Keratinocyte (primary cell): ENCODE data around the gene AHSP. TPM values are rescaled to one million over a fixed set of nuclear protein-coding genes. Genes with fewer than 3 reads are reported as not detected.

ENCODE experiments used
- DNase-seq: peaks from one replicate; pipeline ENCODE4 v3.0.0-alpha.2; 2011; ENCODE audit warnings: low read depth, missing footprints, low spot score
- FAIRE-seq: peaks from 2 replicates; lab custom pipeline; 2011; peaks lifted over from hg19 to GRCh38; lab: Jason Lieb, UNC
- H2AFZ ChIP-seq: 2 replicates; pipeline ENCODE4 v1.6.0; 2012; ENCODE audit warnings: low read length, control low read depth, inconsistent platforms; ENCODE audit not compliant: control insufficient read depth
- H3K27ac ChIP-seq: 2 replicates; pipeline ENCODE4 v1.5.1; 2011; ENCODE audit warnings: low read length; ENCODE audit not compliant: control insufficient read depth, insufficient read depth
- H3K27me3 ChIP-seq: 3 replicates; pipeline ENCODE4 v1.6.0; 2011; ENCODE audit warnings: low read length; ENCODE audit not compliant: control insufficient read depth, insufficient read depth; ENCODE audit errors: extremely low read depth
- H3K36me3 ChIP-seq, 2 experiments: 2 replicates in 1 of 2; 3 replicates in 1 of 2; pipeline ENCODE4 v1.5.1; 2011; ENCODE audit warnings: low read length in 2 of 2, mild to moderate bottlenecking in 1 of 2; ENCODE audit not compliant: control insufficient read depth in 2 of 2, insufficient read depth in 2 of 2; ENCODE audit errors: extremely low read depth in 1 of 2
- H3K4me1 ChIP-seq: 3 replicates; pipeline ENCODE4 v1.5.1; 2011; ENCODE audit warnings: low read length; ENCODE audit not compliant: control insufficient read depth, insufficient read depth; ENCODE audit errors: extremely low read depth
- H3K4me2 ChIP-seq: 3 replicates; pipeline ENCODE4 v1.6.0; 2011; ENCODE audit warnings: low read depth, low read length; ENCODE audit not compliant: control insufficient read depth, insufficient read depth; ENCODE audit errors: extremely low read depth
- H3K4me3 ChIP-seq, 3 experiments: fragments of 200-600 bp in 1 of 3; sonication (generic) in 1 of 3; 2 replicates in 2 of 3; 3 replicates in 1 of 3; pipeline ENCODE4 v1.5.1; 2011 to 2016; ENCODE audit warnings: low read length in 3 of 3, mild to moderate bottlenecking in 3 of 3, control low read depth in 2 of 3, inconsistent platforms in 1 of 3, low read depth in 1 of 3, mixed read lengths in 1 of 3, mixed run types in 1 of 3, moderate library complexity in 1 of 3; ENCODE audit not compliant: control insufficient read depth in 2 of 3, insufficient read depth in 2 of 3; ENCODE audit errors: extremely low read depth in 1 of 3
- H3K79me2 ChIP-seq: 2 replicates; pipeline ENCODE4 v1.6.0; 2012; ENCODE audit warnings: low read length; ENCODE audit not compliant: control insufficient read depth, insufficient read depth
- H3K9ac ChIP-seq: 3 replicates; pipeline ENCODE4 v1.6.0; 2011; ENCODE audit warnings: low read length; ENCODE audit not compliant: control insufficient read depth, insufficient read depth; ENCODE audit errors: extremely low read depth
- H3K9me1 ChIP-seq: 3 replicates; pipeline ENCODE4 v1.6.0; 2011; ENCODE audit warnings: low read length; ENCODE audit not compliant: control insufficient read depth, insufficient read depth; ENCODE audit errors: extremely low read depth
- H3K9me3 ChIP-seq: 2 replicates; pipeline ENCODE4 v1.5.1; 2012; ENCODE audit warnings: low read depth, low read length; ENCODE audit not compliant: control insufficient read depth
- H4K20me1 ChIP-seq: 3 replicates; pipeline ENCODE4 v1.6.0; 2011; ENCODE audit warnings: low read length; ENCODE audit not compliant: control insufficient read depth, insufficient read depth; ENCODE audit errors: extremely low read depth
- CTCF ChIP-seq, 3 experiments: IDR thresholded peaks in 1 of 3; conservative IDR thresholded peaks in 1 of 3; optimal IDR thresholded peaks in 1 of 3; 2 replicates in 2 of 3; 3 replicates in 1 of 3; pipeline versions ENCODE3 to v1.5.1; 2011; ENCODE audit warnings: low read length in 3 of 3, mild to moderate bottlenecking in 3 of 3, moderate library complexity in 2 of 3, control low read depth in 1 of 3, inconsistent platforms in 1 of 3; ENCODE audit not compliant: insufficient read depth in 2 of 3; ENCODE audit errors: extremely low read depth in 1 of 3
- EZH2 ChIP-seq: IDR thresholded peaks from one replicate; pipeline ENCODE4 v1.6.1; 2012; ENCODE audit warnings: inconsistent platforms, mild to moderate bottlenecking, low read length, moderate library complexity
- dilution Hi-C: fragments of 300-500 bp; cut with MboI; formaldehyde crosslinking; loops from one replicate; pipeline ENCODE4 v1.7.0; 2020; ENCODE audit warnings: low sequenced_read_pairs; ENCODE audit not compliant: extremely low pct_ligation_motif_present
- polyA plus RNA-seq, 5 experiments: library from polyadenylated mRNA; depleted of rRNA in 3 of 5; stranded (reverse) in 3 of 5; stranded (forward) in 1 of 5; unstranded in 1 of 5; fragments of >200 nt; gene quantifications; 1 replicate in 1 of 5; 2 replicates in 3 of 5; 3 replicates in 1 of 5; pipeline versions ENCODE4 v1.2.1 to v1.2.3, GENCODE V29; 2011 to 2012; ENCODE audit warnings: missing spikeins in 2 of 5, low read depth in 1 of 5, low replicate concordance in 1 of 5

AHSP gene
- polyA plus RNA-seq, 1 donor (not counting 4 experiments of a cell fraction or from before 2014, with no cell fraction given), result not detected

DNA sequence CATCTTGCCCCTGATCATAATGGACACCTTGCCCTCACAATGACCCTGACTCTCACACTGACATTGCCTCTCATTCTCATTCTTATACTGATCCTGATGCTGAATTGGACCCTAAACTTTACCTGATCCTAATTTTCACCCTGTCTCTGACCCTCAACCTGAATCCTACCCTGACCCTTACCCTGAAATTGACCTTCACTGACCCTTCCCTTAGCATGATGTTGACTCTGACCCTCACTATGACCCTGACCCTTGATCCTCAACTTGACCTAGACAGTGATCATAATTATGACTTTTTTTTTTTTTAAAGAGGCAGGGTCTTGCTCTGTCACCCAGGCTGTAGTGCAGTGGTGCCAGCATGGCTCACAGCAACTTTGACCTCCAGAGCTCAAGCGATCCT lies 3.4 kb downstream of the AHSP start:
- Histone ChIP-seq H3K4me1 (no peaks in the 10 kb centered on the region), H3K36me3 (no peaks in the 10 kb centered on the region), H3K27ac (no peak overlapping the region), H3K9me1 (no peaks in the 10 kb centered on the region), H3K4me2 (no peak overlapping the region), H3K27me3 (peaks cover 27% of the 10 kb centered on the region), H3K9me3 (no peaks in the 10 kb centered on the region), H3K4me3 (no peak overlapping the region), H2AFZ (no peak overlapping the region), H4K20me1 (no peaks in the 10 kb centered on the region), H3K9ac (no peak overlapping the region), H3K79me2 (no peaks in the 10 kb centered on the region)
- FAIRE-seq (no peak), DNase-seq (no peak)
- no peak for TF ChIP-seq CTCF (optimal IDR thresholded peaks at IDR 0.05 in 1 of 3, IDR thresholded peaks at IDR 0.05 in 1 of 3, conservative IDR thresholded peaks at IDR 0.05 in 1 of 3; ENCODE audit: extremely low read depth in 1 of 3, insufficient read depth in 2 of 3, low read length in 3 of 3)
- no peak for TF ChIP-seq EZH2
- dilution Hi-C loops, result no loop called here

DNA sequence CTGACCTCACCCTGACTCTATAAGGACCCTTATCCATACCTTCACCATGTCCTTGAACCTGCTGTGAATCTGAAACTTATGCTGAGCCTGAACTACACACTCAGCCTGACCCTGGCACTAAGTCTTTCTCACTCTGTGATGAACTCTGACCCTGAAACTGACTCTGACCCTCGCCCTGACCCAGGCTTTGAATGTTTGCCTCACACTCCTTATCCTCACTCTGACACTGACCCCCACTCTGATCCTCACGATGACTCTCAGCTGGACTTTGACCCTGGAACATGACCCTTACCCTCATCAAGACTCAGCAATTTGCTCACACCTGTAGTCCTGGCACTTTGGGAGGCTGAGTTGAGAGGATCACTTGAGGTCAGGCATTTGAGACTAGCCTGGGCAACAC lies 4.4 kb downstream of the AHSP start:
- Histone ChIP-seq H3K4me1 (no peaks in the 10 kb centered on the region), H3K9me1 (no peaks in the 10 kb centered on the region), H3K4me2 (no peak overlapping the region), H4K20me1 (no peaks in the 10 kb centered on the region), H3K9me3 (no peaks in the 10 kb centered on the region), H3K27me3 (peaks cover 29% of the 10 kb centered on the region), H2AFZ (no peak overlapping the region), H3K4me3 (no peak overlapping the region), H3K36me3 (no peaks in the 10 kb centered on the region), H3K79me2 (no peaks in the 10 kb centered on the region), H3K9ac (no peak overlapping the region), H3K27ac (no peak overlapping the region)
- FAIRE-seq, result no peak
- no peak for DNase-seq
- dilution Hi-C loops, result no loop called here
- TF ChIP-seq CTCF (optimal IDR thresholded peaks at IDR 0.05 in 1 of 3, IDR thresholded peaks at IDR 0.05 in 1 of 3, conservative IDR thresholded peaks at IDR 0.05 in 1 of 3; ENCODE audit: extremely low read depth in 1 of 3, insufficient read depth in 2 of 3, low read length in 3 of 3) (no peak), EZH2 (no peak)
